Prostate gland (tissue), 2 donors: Measurements from ENCODE around the gene RNF217. TPM values are rescaled to one million over a fixed set of nuclear protein-coding genes. Genes with fewer than 3 reads are reported as not detected.
"Not testable (repeated sequence)": the region's sequence is repeated elsewhere in the genome, so short reads cannot be mapped to it uniquely, and the experiment has no call there.

Experiments used
- DNase-seq: peaks from one replicate; pipeline ENCODE4 v3.0.0-alpha.2; 2019; ENCODE audit warnings: low spot score
- H3K27ac ChIP-seq, 2 donors: fragments of 200-600 bp; sonication (generic); 2 replicates each; pipeline ENCODE4 v1.5.1; 2017 to 2019
- H3K27me3 ChIP-seq: fragments of 200-600 bp; sonication (generic); replicated peaks from 2 replicates; pipeline ENCODE4 v1.5.1; 2019; ENCODE audit not compliant: insufficient read depth
- H3K36me3 ChIP-seq, 2 donors: fragments of 200-600 bp; sonication (generic); 1 replicate in 1 of 2; 2 replicates in 1 of 2; pipeline versions ENCODE4 v1.5.1 to v1.8.1; 2017 to 2019
- H3K4me1 ChIP-seq: fragments of 200-600 bp; sonication (generic); replicated peaks from 2 replicates; pipeline ENCODE4 v1.5.1; 2019
- H3K4me3 ChIP-seq, 2 donors: fragments of 200-600 bp; sonication (generic); 2 replicates each; pipeline ENCODE4 v1.5.1; 2017 to 2019
- H3K9me3 ChIP-seq: fragments of 200-600 bp; sonication (generic); 2 replicates; pipeline ENCODE4 v1.5.1; 2017
- POLR2A ChIP-seq: fragments of 450-650 bp; IDR thresholded peaks from one replicate; pipeline ENCODE4 v1.6.1; 2016; ENCODE audit warnings: antibody characterized with exemption, mild to moderate bottlenecking
- POLR2AphosphoS5 ChIP-seq: sonication (generic); formaldehyde crosslinking; IDR thresholded peaks from one replicate; pipeline ENCODE4 v1.6.1; 2017; ENCODE audit warnings: antibody characterized with exemption
- WGBS: methylation state at CpG from one replicate; pipeline ENCODE4 v1.1.5; 2018; 5-methylcytosine and 5-hydroxymethylcytosine counted together
- intact Hi-C: fragments of 100-400 bp; cut with DNase I; formaldehyde crosslinking; loops from one replicate; pipeline ENCODE4 v1.14.2; 2022
- total RNA-seq, 2 donors: library from RNA; depleted of rRNA; stranded (reverse); fragments of >200 nt; gene quantifications; one replicate each; pipeline ENCODE4 v1.1.0, GENCODE V29; 2016
- TF ChIP-seq, protein P1 (sequence below), 4 experiments: fragments of 200-600 bp in 2 of 4; fragments of 450-650 bp in 2 of 4; sonication (generic) in 2 of 4; IDR thresholded peaks; 1 replicate in 3 of 4; 2 replicates in 1 of 4; pipeline ENCODE4 v1.5.1; 2016 to 2019; ENCODE audit warnings: antibody characterized with exemption in 4 of 4, mild to moderate bottlenecking in 2 of 4, moderate library complexity in 2 of 4

The RNF217 gene
- total RNA-seq, 2 donors from 2014 or later = 12.1 to 24.3 TPM

DNA sequence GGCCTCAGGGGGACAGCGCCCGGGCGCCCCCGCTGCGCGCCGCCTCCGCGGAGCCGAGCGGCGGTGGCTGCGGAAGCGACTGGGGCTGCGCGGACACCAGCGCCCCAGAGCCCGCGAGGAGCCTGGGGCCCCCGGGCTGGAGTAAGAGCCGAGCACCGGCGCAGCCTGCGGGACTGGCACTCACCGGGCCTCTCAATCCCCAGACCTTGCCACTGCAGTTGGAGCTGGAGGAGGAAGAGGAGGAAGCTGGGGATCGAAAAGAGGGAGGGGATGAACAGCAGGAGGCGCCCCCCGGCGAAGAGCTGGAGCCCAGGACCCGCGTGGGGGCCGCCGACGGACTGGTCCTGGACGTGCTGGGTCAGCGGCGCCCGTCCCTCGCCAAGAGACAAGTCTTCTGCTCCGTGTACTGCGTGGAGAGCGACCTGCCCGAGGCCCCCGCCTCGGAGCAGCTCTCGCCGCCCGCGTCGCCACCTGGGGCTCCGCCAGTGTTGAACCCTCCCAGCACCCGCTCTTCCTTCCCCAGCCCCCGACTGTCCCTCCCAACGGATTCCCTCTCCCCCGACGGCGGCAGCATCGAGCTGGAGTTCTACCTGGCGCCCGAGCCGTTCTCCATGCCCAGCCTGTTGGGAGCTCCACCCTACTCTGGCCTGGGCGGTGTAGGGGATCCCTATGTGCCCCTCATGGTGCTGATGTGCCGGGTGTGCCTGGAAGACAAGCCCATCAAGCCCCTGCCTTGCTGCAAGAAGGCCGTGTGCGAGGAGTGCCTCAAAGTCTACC is 590 bp downstream of the RNF217 start:
- TF ChIP-seq, protein P1, sequence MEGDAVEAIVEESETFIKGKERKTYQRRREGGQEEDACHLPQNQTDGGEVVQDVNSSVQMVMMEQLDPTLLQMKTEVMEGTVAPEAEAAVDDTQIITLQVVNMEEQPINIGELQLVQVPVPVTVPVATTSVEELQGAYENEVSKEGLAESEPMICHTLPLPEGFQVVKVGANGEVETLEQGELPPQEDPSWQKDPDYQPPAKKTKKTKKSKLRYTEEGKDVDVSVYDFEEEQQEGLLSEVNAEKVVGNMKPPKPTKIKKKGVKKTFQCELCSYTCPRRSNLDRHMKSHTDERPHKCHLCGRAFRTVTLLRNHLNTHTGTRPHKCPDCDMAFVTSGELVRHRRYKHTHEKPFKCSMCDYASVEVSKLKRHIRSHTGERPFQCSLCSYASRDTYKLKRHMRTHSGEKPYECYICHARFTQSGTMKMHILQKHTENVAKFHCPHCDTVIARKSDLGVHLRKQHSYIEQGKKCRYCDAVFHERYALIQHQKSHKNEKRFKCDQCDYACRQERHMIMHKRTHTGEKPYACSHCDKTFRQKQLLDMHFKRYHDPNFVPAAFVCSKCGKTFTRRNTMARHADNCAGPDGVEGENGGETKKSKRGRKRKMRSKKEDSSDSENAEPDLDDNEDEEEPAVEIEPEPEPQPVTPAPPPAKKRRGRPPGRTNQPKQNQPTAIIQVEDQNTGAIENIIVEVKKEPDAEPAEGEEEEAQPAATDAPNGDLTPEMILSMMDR (IDR thresholded peaks at IDR 0.05) = peak in 1 of 4 experiments; percentile 12
- TF ChIP-seq POLR2A (no peak), POLR2AphosphoS5 (no peak)
- peak overlapping the region; percentile 75 to 88 for H3K4me3 ChIP-seq
- H3K36me3 ChIP-seq = no peaks in the 10 kb centered on the region
- under 1% methylated on average over 65 of the region's 65 CpGs for WGBS
- H3K9me3 ChIP-seq = no peaks in the 10 kb centered on the region
- H3K27ac ChIP-seq = peak overlapping the region; percentile 89 to 93
- H3K4me1 ChIP-seq = no peaks in the 10 kb centered on the region
- no peaks in the 10 kb centered on the region for H3K27me3 ChIP-seq
- intact Hi-C loops = loop anchor here (5.0 kb wide), 1 partner anchor 134 kb away; no protein-coding TSS in a partner anchor
- DNase-seq = peak; percentile 41

DNA sequence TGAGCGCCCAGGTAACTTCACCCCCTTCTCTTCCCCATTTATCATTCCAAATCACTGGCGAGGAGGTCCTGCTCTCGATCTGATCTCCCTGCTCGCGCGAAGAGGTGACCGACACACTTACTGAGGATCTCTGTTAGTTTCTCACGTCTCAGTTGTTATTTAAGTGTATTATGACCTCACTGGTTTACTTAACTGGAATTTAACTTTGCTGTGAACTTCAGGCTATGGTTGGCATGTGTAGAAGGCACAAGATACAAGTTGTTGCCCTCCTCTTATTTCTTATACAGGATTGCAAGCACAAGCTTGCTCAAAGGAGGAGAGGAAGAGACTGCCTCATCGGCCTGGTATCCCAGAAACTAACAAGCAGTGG is 1.2 kb downstream of the RNF217 start:
- Histone ChIP-seq H3K36me3 (no peaks in the 10 kb centered on the region), H3K4me3 (peak overlapping the region; percentile 75 to 88), H3K27me3 (no peaks in the 10 kb centered on the region), H3K9me3 (no peaks in the 10 kb centered on the region), H3K27ac (peak overlapping the region; percentile 89 to 93), H3K4me1 (no peaks in the 10 kb centered on the region)
- TF ChIP-seq POLR2A (peak; percentile 7), POLR2AphosphoS5 (no peak)
- TF ChIP-seq, protein P1 (IDR thresholded peaks at IDR 0.05) = no peak
- 6% methylated on average over 9 of the region's 9 CpGs for WGBS
- no peak for DNase-seq
- intact Hi-C loops = loop anchor here (5.0 kb wide), 1 partner anchor 134 kb away; no protein-coding TSS in a partner anchor

DNA sequence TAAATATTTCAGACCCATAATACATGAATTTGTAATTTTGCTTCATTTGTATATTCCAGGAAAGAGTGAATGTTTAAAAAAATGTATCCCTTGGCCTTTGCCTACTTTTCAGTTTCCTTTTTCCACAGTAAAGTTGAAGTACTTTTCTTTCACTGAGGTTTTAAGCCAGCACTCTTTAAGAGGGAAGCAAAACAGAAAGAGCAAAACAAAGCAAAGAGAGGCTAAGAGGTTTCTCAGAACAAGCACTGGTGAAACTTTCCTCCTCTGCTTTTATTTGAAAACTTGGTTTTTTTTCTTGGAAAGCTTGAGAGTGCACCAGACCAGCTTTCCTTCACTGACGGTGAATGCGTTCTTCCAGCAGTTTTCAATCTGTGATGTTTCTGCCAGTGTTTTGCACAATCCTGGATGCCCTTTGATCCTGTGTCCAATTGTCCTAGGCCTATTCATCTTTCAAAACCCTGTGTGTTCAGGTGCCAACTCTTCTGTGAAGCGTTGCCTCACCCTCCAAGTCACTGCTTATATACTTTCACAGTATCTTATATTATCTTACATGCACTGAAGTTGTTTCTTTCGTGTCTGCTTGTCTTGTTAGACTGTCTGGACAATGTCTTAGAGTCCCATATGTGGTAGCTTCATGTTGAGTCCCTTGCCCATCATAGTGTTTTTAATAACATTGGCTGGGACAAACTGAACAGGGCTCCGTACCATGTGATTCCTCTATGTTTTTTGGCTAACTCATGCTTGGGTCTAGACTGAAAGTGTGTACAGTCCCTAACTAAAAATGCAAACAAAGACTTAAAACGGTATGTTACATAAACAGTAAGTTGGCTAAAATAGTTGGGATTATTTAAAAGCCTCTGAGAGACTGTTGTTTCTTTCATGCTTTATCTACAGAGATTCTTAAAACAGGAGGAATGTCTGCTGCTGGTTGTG is 1.9 kb downstream of the RNF217 start:
- peak overlapping the region; percentile 75 to 88 for H3K4me3 ChIP-seq
- H3K36me3 ChIP-seq = no peaks in the 10 kb centered on the region
- H3K9me3 ChIP-seq = no peaks in the 10 kb centered on the region
- no peak for DNase-seq
- 11% methylated on average over 6 of the region's 6 CpGs for WGBS
- peak overlapping the region; percentile 89 to 93 for H3K27ac ChIP-seq
- intact Hi-C loops = loop anchor here (5.0 kb wide), 1 partner anchor 133 kb away; no protein-coding TSS in a partner anchor
- no peaks in the 10 kb centered on the region for H3K4me1 ChIP-seq
- TF ChIP-seq, protein P1 (IDR thresholded peaks at IDR 0.05) = no peak
- TF ChIP-seq POLR2A (no peak), POLR2AphosphoS5 (no peak)
- no peaks in the 10 kb centered on the region for H3K27me3 ChIP-seq

DNA sequence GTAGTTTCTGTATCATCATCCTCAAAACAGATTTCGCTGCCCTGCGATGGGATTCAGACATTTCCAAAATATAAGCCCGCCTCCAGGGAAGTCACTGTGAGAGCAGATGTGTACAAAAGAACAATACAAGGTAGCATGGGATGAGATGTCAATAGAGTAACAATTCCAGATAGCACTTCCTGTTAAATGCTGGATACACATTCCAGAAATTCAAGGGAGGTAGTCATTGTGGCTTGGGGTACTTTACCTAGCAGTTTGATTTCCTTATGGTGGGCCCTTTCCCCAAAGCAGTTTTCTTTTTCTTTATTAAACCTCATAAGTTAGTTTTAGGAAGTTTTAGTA is 2.5 kb downstream of the RNF217 start:
- Histone ChIP-seq H3K27ac (peak overlapping the region; percentile 89 to 93), H3K27me3 (no peaks in the 10 kb centered on the region), H3K9me3 (no peaks in the 10 kb centered on the region), H3K4me1 (no peaks in the 10 kb centered on the region), H3K36me3 (no peaks in the 10 kb centered on the region), H3K4me3 (peak overlapping the region in 1 of 2 donors; percentile 88)
- intact Hi-C loops = loop anchor here (5.0 kb wide), 1 partner anchor 133 kb away; no protein-coding TSS in a partner anchor
- WGBS = 34% methylated on average over 3 of the region's 3 CpGs
- TF ChIP-seq, protein P1 (IDR thresholded peaks at IDR 0.05) = no peak
- TF ChIP-seq POLR2AphosphoS5 (no peak), POLR2A (no peak)
- no peak for DNase-seq

DNA sequence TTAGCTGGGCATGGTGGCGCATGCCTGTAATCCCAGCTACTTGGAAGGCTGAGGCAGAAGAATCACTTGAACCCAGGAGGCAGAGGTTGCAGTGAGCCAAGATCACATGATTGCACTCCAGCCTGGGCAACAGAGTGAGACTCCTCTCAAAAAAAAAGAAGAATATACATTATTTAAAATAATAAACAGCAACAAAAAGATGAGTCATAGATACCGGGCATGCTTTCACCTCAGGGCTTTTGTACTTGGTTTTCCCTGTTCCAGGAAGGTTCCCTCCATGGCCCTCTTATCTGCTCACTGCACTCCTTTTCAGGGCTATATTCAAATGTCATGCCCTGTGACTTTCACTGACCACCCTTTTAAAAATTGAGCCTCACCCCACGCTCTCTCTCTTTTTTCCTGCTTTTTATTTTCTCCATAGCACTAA is 3.2 kb downstream of the RNF217 start:
- DNase-seq, H3K4me3 ChIP-seq, H3K9me3 ChIP-seq, H3K27ac ChIP-seq, H3K27me3 ChIP-seq, H3K4me1 ChIP-seq, intact Hi-C loops, H3K36me3 ChIP-seq: not testable (repeated sequence)
- WGBS = 81% methylated on average over 3 of the region's 3 CpGs
